Measurements from ENCODE around the gene TAF4. TPM values are rescaled to one million over a fixed set of nuclear protein-coding genes. Genes with fewer than 3 reads are reported as not detected.

Gene TAF4
- total RNA-seq, 1 donor from 2014 or later: 166 TPM

DNA sequence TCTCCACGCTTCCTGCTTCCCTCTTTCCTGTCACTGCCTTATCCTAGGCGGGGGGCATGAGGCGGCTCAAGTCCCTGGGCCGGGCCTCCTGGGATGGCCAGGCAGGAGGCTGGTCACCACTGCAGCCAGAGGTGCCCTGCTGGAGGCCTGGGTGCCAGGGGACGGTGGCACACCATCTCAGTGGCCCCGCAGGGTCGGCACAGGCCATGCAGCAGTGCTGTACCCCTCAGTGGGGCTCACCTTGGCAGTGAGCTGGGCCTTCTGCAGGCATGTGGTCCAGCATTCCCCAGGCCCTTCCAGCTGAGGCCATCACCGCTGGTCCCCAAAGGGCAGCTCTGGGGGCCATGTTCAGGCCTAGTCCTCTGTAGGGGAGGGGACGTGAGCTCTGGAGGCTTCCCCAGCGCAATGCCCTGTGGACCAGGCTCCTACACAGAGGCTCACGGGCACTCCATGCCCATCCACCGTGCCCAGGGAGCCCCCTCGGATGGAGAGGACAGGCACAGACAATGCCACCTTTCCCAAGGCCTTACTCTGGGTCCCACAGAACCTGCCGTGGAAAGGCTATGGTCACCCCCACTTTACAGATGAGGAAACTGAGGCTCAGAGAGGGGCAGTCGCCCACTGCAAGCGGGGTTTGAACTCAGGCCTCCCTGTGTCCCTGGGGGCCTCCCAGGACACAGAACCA, 123.8 kb downstream of the TAF4 start:
- Histone ChIP-seq H3K27ac (no peak overlapping the region), H3K27me3 (no peaks in the 10 kb centered on the region), H3K4me3 (no peak overlapping the region), H3K36me3 (no peaks in the 10 kb centered on the region), H3K4me1 (no peaks in the 10 kb centered on the region), H3K9me3 (no peaks in the 10 kb centered on the region)
- no peak for DNase-seq (ENCODE audit: low spot score in 2 of 2)
- intact Hi-C loops (cut with DNase I): no loop called here
- TF ChIP-seq CTCF (IDR thresholded peaks at IDR 0.05): no peak

DNA sequence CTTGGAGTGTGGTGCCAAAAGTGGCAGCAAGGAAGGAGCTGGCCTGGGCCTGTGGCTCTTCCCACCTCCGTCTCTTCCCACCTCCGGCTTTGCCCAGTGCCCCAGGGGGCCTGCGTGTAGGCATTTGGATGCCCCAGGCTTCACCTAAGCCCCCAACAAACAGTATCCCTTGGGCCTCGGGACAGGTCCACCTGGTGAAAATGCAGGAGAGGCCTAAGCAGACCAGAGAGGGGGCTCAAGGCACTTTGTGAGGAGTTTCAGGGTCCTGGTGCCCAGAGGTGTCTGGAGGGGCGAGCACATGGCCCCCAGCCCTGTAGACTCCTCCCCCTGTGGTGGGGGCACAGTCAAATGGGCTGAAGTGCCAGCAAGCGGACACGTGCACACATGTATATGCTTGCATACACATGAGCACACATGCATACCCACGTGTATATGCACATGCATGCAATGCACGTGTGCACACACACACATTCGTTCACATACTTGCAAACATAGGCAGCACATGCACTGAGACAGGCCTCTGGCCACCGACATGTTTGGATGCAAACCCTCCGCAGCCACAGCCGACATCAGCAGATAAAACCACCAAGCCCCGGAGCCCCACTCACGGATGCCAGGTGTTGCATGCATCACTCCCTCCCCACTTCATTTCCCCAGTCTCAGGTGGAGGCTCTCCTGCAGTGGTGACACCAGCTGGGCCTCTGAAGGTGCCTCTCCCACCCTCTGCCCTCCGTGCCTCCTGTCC, 124.5 kb downstream of the TAF4 start:
- Histone ChIP-seq H3K27me3 (no peaks in the 10 kb centered on the region), H3K36me3 (no peaks in the 10 kb centered on the region), H3K4me3 (no peak overlapping the region), H3K27ac (no peak overlapping the region), H3K9me3 (no peaks in the 10 kb centered on the region), H3K4me1 (no peaks in the 10 kb centered on the region)
- TF ChIP-seq CTCF (IDR thresholded peaks at IDR 0.05): no peak
- intact Hi-C loops (cut with DNase I): no loop called here
- DNase-seq (ENCODE audit: low spot score in 2 of 2): no peak

- no peak for TF ChIP-seq CTCF (IDR thresholded peaks at IDR 0.05)
- no peaks in the 10 kb centered on the region for H3K4me1 ChIP-seq
- no peaks in the 10 kb centered on the region for H3K36me3 ChIP-seq
- no peak for DNase-seq (ENCODE audit: low spot score in 2 of 2)
- no peaks in the 10 kb centered on the region for H3K9me3 ChIP-seq
- no peak overlapping the region for H3K4me3 ChIP-seq
- H3K27ac ChIP-seq: no peak overlapping the region
- intact Hi-C loops (cut with DNase I): no loop called here
- H3K27me3 ChIP-seq: no peaks in the 10 kb centered on the region
Measured at GRCh38 chr20:61940491-61940890, 125.2 kb downstream of the TAF4 start.

DNA sequence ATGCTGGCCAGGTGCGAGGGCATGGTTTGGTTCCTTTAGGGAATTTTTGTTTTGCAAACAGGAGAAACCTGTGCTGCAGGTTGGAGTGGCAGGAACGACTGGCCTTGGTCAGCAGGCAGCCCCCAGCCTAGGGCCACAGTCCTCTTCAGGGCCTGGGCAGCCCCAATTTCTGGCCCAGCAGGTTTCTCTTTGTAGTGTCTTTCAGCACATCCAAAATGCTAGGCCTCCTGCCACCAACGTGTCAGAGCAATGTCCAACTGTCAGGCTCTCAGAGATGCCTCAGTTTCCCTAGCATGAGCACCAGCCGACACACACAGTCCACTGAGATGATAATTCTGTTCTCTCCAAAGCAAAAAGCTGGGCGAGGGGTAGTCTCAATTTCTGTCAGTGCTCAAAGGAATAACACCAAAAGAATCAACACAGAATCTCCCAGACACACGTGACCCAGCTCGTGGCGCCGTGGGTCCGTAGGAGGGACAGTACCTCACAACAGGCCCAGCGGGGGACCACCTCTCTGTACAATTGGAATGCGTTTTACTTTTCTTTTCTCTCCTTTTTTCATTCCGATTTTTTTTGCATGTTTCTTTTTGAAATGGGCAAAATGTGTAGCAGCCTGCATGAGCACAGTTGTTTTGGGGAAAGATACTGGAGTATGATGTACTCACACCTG, 125.9 kb downstream of the TAF4 start:
- H3K4me1 ChIP-seq: no peaks in the 10 kb centered on the region
- TF ChIP-seq CTCF (IDR thresholded peaks at IDR 0.05): no peak
- H3K9me3 ChIP-seq: no peaks in the 10 kb centered on the region
- DNase-seq (ENCODE audit: low spot score in 2 of 2): no peak
- no peaks in the 10 kb centered on the region for H3K36me3 ChIP-seq
- no peak overlapping the region for H3K4me3 ChIP-seq
- H3K27ac ChIP-seq: no peak overlapping the region
- no peaks in the 10 kb centered on the region for H3K27me3 ChIP-seq
- intact Hi-C loops (cut with DNase I): no loop called here

GRCh38 chr20:61938839-61939690, 126.6 kb downstream of the TAF4 start:
- H3K9me3 ChIP-seq: no peaks in the 10 kb centered on the region
- H3K36me3 ChIP-seq: no peaks in the 10 kb centered on the region
- no peak for TF ChIP-seq CTCF (IDR thresholded peaks at IDR 0.05)
- H3K4me1 ChIP-seq: no peaks in the 10 kb centered on the region
- H3K27me3 ChIP-seq: no peaks in the 10 kb centered on the region
- no peak overlapping the region for H3K4me3 ChIP-seq
- intact Hi-C loops (cut with DNase I): no loop called here
- H3K27ac ChIP-seq: no peak overlapping the region
- DNase-seq (ENCODE audit: low spot score in 2 of 2): no peak

All from ascending aorta (tissue), 2 donors.